ENCODE data around the gene DIDO1.

GRCh38 chr20:62968378-62969178 is 42.3 kb upstream of the DIDO1 start:
- no peak for TF ChIP-seq CTCF (IDR thresholded peaks at IDR 0.05)
- no peak for TF ChIP-seq POLR2A (IDR thresholded peaks at IDR 0.05)
